ENCODE measurements around the gene CAMTA1.

Gene CAMTA1

GRCh38 chr1:7174561-7174960 is 389.3 kb downstream of the CAMTA1 start:
- CTCF ChIA-PET = no interaction called here
- no peaks in the 10 kb centered on the region for H3K9me3 ChIP-seq (ENCODE audit: control insufficient read depth, insufficient read depth, low read depth, low read length)
- no peaks in the 10 kb centered on the region for H3K36me3 ChIP-seq (ENCODE audit: control insufficient read depth in 2 of 2, insufficient read depth in 1 of 2, low read length in 2 of 2)
- TF ChIP-seq KLF8 (tag by site-specific recombination; IDR thresholded peaks at IDR 0.05) (no peak), ZNF404 (tag by site-specific recombination; IDR thresholded peaks at IDR 0.05) (no peak), ZNF174 (tag by site-specific recombination; IDR thresholded peaks at IDR 0.05) (no peak), PRDM6 (tag by site-specific recombination; IDR thresholded peaks at IDR 0.05) (no peak), ZNF558 (tag by site-specific recombination; IDR thresholded peaks at IDR 0.05) (no peak)
- POLR2A ChIA-PET = no interaction called here
- no peak overlapping the region for H3K27ac ChIP-seq (ENCODE audit: extremely low read depth, low read depth, low read length)
- no peak overlapping the region for H3K4me3 ChIP-seq (ENCODE audit: low read depth, low read length)
- H3K4me1 ChIP-seq (ENCODE audit: control insufficient read depth, insufficient read depth, low read length) = no peaks in the 10 kb centered on the region

- no peaks in the 10 kb centered on the region for H3K9me3 ChIP-seq (ENCODE audit: control insufficient read depth, insufficient read depth, low read depth, low read length)
- no peaks in the 10 kb centered on the region for H3K36me3 ChIP-seq (ENCODE audit: control insufficient read depth in 2 of 2, insufficient read depth in 1 of 2, low read length in 2 of 2)
- no peaks in the 10 kb centered on the region for H3K4me1 ChIP-seq (ENCODE audit: control insufficient read depth, insufficient read depth, low read length)
- H3K4me3 ChIP-seq (ENCODE audit: low read depth, low read length) = no peak overlapping the region
- no peak for TF ChIP-seq ZNF837 (tag by site-specific recombination; IDR thresholded peaks at IDR 0.05)
- ChIA-PET CTCF (interaction anchor here (0.7 to 1.0 kb wide), 2 partner anchors 105 to 450 kb away, joined by 3 read pairs; no protein-coding TSS in a partner anchor), POLR2A (no interaction called here)
- H3K27ac ChIP-seq (ENCODE audit: extremely low read depth, low read depth, low read length) = no peak overlapping the region
Measured at GRCh38 chr1:7174980-7175906, 390.0 kb downstream of the CAMTA1 start.

- TF ChIP-seq EGR2 (tag by site-specific recombination; IDR thresholded peaks at IDR 0.05; ENCODE audit: low read depth) = peak; percentile 98
- no peak for TF ChIP-seq GLI4 (tag by site-specific recombination; IDR thresholded peaks at IDR 0.05)
- TF ChIP-seq ZNF792 (tag by site-specific recombination; IDR thresholded peaks at IDR 0.05) = no peak
- no peak for TF ChIP-seq PRDM2 (tag by site-specific recombination; IDR thresholded peaks at IDR 0.05; ENCODE audit: borderline replicate concordance)
- no peak for TF ChIP-seq GFI1B (tag by site-specific recombination; IDR thresholded peaks at IDR 0.05)
- no peak for TF ChIP-seq GLI2 (tag by site-specific recombination; IDR thresholded peaks at IDR 0.05; ENCODE audit: borderline replicate concordance, low read depth)
- TF ChIP-seq ZNF16 (tag by site-specific recombination; IDR thresholded peaks at IDR 0.05; ENCODE audit: low read depth) = no peak
- TF ChIP-seq ZFHX2 (tag by site-specific recombination; conservative IDR thresholded peaks at IDR 0.05) = peak; percentile 99
- no peak for TF ChIP-seq ZNF513 (tag by site-specific recombination; IDR thresholded peaks at IDR 0.05)
- no peak for TF ChIP-seq ZNF501 (tag by site-specific recombination; IDR thresholded peaks at IDR 0.05)
- CTCF ChIA-PET = no interaction called here
- Histone ChIP-seq H3K4me1 (ENCODE audit: control insufficient read depth, insufficient read depth, low read length) (no peaks in the 10 kb centered on the region), H3K9me3 (ENCODE audit: control insufficient read depth, insufficient read depth, low read depth, low read length) (no peaks in the 10 kb centered on the region), H3K27ac (ENCODE audit: extremely low read depth, low read depth, low read length) (no peak overlapping the region), H3K36me3 (ENCODE audit: control insufficient read depth in 2 of 2, insufficient read depth in 1 of 2, low read length in 2 of 2) (no peaks in the 10 kb centered on the region), H3K4me3 (ENCODE audit: low read depth, low read length) (no peak overlapping the region)
- POLR2A ChIA-PET = no interaction called here
Measured at GRCh38 chr1:7177021-7177420, 391.8 kb downstream of the CAMTA1 start.

All from HEK293 (cell line).